ENCODE measurements around the gene CEP112.
"Not testable (repeated sequence)": the region's sequence is repeated elsewhere in the genome, so short reads cannot be mapped to it uniquely, and the experiment has no call there.

Gene CEP112

GRCh38 chr17:65697661-65698060 lies 494.3 kb downstream of the CEP112 start:
- no peak for DNase-seq (ENCODE audit: low read depth in 2 of 2, low spot score in 1 of 2)

GRCh38 chr17:65696739-65697394 lies 495.1 kb downstream of the CEP112 start:
- DNase-seq (ENCODE audit: low read depth in 2 of 2, low spot score in 1 of 2): no peak

GRCh38 chr17:65694601-65695000 lies 497.3 kb downstream of the CEP112 start:
- no peak for DNase-seq (ENCODE audit: low read depth in 2 of 2, low spot score in 1 of 2)

GRCh38 chr17:65690626-65691310 lies 501.2 kb downstream of the CEP112 start:
- DNase-seq (ENCODE audit: low read depth in 2 of 2, low spot score in 1 of 2): no peak

- DNase-seq (ENCODE audit: low read depth in 2 of 2, low spot score in 1 of 2): no peak
Observed at GRCh38 chr17:65688307-65688706, 503.6 kb downstream of the CEP112 start.

GRCh38 chr17:65685110-65685509 lies 506.8 kb downstream of the CEP112 start:
- no peak for DNase-seq (ENCODE audit: low read depth in 2 of 2, low spot score in 1 of 2)

GRCh38 chr17:65684631-65685030 lies 507.3 kb downstream of the CEP112 start:
- no peak for DNase-seq (ENCODE audit: low read depth in 2 of 2, low spot score in 1 of 2)

GRCh38 chr17:65683428-65683827 lies 508.5 kb downstream of the CEP112 start:
- no peak for DNase-seq (ENCODE audit: low read depth in 2 of 2, low spot score in 1 of 2)

GRCh38 chr17:65681763-65682162 lies 510.2 kb downstream of the CEP112 start:
- not testable (repeated sequence) for DNase-seq (ENCODE audit: low read depth in 2 of 2, low spot score in 1 of 2)

GRCh38 chr17:65679165-65679845 lies 512.6 kb downstream of the CEP112 start:
- DNase-seq (ENCODE audit: low read depth in 2 of 2, low spot score in 1 of 2): no peak

GRCh38 chr17:65678546-65678945 lies 513.4 kb downstream of the CEP112 start:
- DNase-seq (ENCODE audit: low read depth in 2 of 2, low spot score in 1 of 2): no peak

GRCh38 chr17:65677932-65678331 lies 514.0 kb downstream of the CEP112 start:
- no peak for DNase-seq (ENCODE audit: low read depth in 2 of 2, low spot score in 1 of 2)

GRCh38 chr17:65674246-65675045 lies 517.5 kb downstream of the CEP112 start:
- no peak for DNase-seq (ENCODE audit: low read depth in 2 of 2, low spot score in 1 of 2)

GRCh38 chr17:65670667-65671371 lies 521.1 kb downstream of the CEP112 start:
- no peak for DNase-seq (ENCODE audit: low read depth in 2 of 2, low spot score in 1 of 2)

GRCh38 chr17:65668211-65668610 lies 523.7 kb downstream of the CEP112 start:
- no peak for DNase-seq (ENCODE audit: low read depth in 2 of 2, low spot score in 1 of 2)

GRCh38 chr17:65667656-65668055 lies 524.3 kb downstream of the CEP112 start:
- no peak for DNase-seq (ENCODE audit: low read depth in 2 of 2, low spot score in 1 of 2)

- DNase-seq (ENCODE audit: low read depth in 2 of 2, low spot score in 1 of 2): no peak
Observed at GRCh38 chr17:65666876-65667321, 525.0 kb downstream of the CEP112 start.

GRCh38 chr17:65665966-65666365 lies 526.0 kb downstream of the CEP112 start:
- no peak for DNase-seq (ENCODE audit: low read depth in 2 of 2, low spot score in 1 of 2)

GRCh38 chr17:65664696-65665095 lies 527.2 kb downstream of the CEP112 start:
- no peak for DNase-seq (ENCODE audit: low read depth in 2 of 2, low spot score in 1 of 2)

- no peak for DNase-seq (ENCODE audit: low read depth in 2 of 2, low spot score in 1 of 2)
Observed at GRCh38 chr17:65664266-65664665, 527.7 kb downstream of the CEP112 start.

GRCh38 chr17:65662196-65662595 lies 529.7 kb downstream of the CEP112 start:
- no peak for DNase-seq (ENCODE audit: low read depth in 2 of 2, low spot score in 1 of 2)
